Stimulated activated CD8-positive, alpha-beta memory T cell treated with anti-CD3 and anti-CD28 coated beads, Interleukin-4, amount 100 ng/mL, for 1 hour (primary cell): ENCODE data around the gene KDM2B.

Experiments used
- DNase-seq, 2 donors: peaks; one replicate each; pipeline ENCODE4 v3.0.0-alpha.2; 2020; ENCODE audit warnings: low read depth in 2 of 2, low spot score in 1 of 2

Gene KDM2B

GRCh38 chr12:121580959-121581685 lies at the start of gene KDM2B:
KDM2B (minus strand) TSS chr12:121581023; CDS start chr12:121580911, 112 bp downstream.
- no peak for DNase-seq

GRCh38 chr12:121628536-121628935 lies 47.7 kb upstream of the KDM2B start:
- DNase-seq = no peak

GRCh38 chr12:121628037-121628436 lies 47.2 kb upstream of the KDM2B start:
- no peak for DNase-seq

- peak; percentile 81 to 86 for DNase-seq
Observed at GRCh38 chr12:121626853-121627640, 46.2 kb upstream of the KDM2B start.

GRCh38 chr12:121626087-121626852 lies 45.4 kb upstream of the KDM2B start, which contains the start of gene ORAI1:
ORAI1 (plus strand) TSS chr12:121626530.
- peak; percentile 92 to 93 for DNase-seq

- no peak for DNase-seq
Observed at GRCh38 chr12:121620333-121620891, 39.6 kb upstream of the KDM2B start.

GRCh38 chr12:121618659-121619233 lies 37.9 kb upstream of the KDM2B start:
- no peak for DNase-seq

- DNase-seq = no peak
Observed at GRCh38 chr12:121614872-121615467, 34.1 kb upstream of the KDM2B start.

- no peak for DNase-seq
Observed at GRCh38 chr12:121613462-121613861, 32.6 kb upstream of the KDM2B start.

- DNase-seq = no peak
Observed at GRCh38 chr12:121611306-121611705, 30.5 kb upstream of the KDM2B start.

GRCh38 chr12:121610239-121611149 lies 29.7 kb upstream of the KDM2B start:
- no peak for DNase-seq

GRCh38 chr12:121608301-121608700 lies 27.5 kb upstream of the KDM2B start:
- DNase-seq = no peak

- no peak for DNase-seq
Observed at GRCh38 chr12:121603581-121603980, 22.8 kb upstream of the KDM2B start.

GRCh38 chr12:121602766-121603165 lies 21.9 kb upstream of the KDM2B start:
- DNase-seq = no peak

- no peak for DNase-seq
Observed at GRCh38 chr12:121600702-121601336, 20.0 kb upstream of the KDM2B start.

- no peak for DNase-seq
Observed at GRCh38 chr12:121596526-121596925, 15.7 kb upstream of the KDM2B start.

- DNase-seq = no peak
Observed at GRCh38 chr12:121595520-121595919, 14.7 kb upstream of the KDM2B start.

- no peak for DNase-seq
Observed at GRCh38 chr12:121592320-121592719, 11.5 kb upstream of the KDM2B start.
